Keratinocyte (primary cell): ENCODE measurements around the gene PRIMPOL. TPM values are rescaled to one million over a fixed set of nuclear protein-coding genes. Genes with fewer than 3 reads are reported as not detected.

Source experiments
- DNase-seq: peaks from one replicate; pipeline ENCODE4 v3.0.0-alpha.2; 2011; ENCODE audit warnings: low read depth, missing footprints, low spot score
- FAIRE-seq: peaks from 2 replicates; lab custom pipeline; 2011; peaks lifted over from hg19 to GRCh38; lab: Jason Lieb, UNC
- H2AFZ ChIP-seq: 2 replicates; pipeline ENCODE4 v1.6.0; 2012; ENCODE audit warnings: low read length, control low read depth, inconsistent platforms; ENCODE audit not compliant: control insufficient read depth
- H3K27ac ChIP-seq: 2 replicates; pipeline ENCODE4 v1.5.1; 2011; ENCODE audit warnings: low read length; ENCODE audit not compliant: control insufficient read depth, insufficient read depth
- H3K27me3 ChIP-seq: 3 replicates; pipeline ENCODE4 v1.6.0; 2011; ENCODE audit warnings: low read length; ENCODE audit not compliant: control insufficient read depth, insufficient read depth; ENCODE audit errors: extremely low read depth
- H3K36me3 ChIP-seq, 2 experiments: 2 replicates in 1 of 2; 3 replicates in 1 of 2; pipeline ENCODE4 v1.5.1; 2011; ENCODE audit warnings: low read length in 2 of 2, mild to moderate bottlenecking in 1 of 2; ENCODE audit not compliant: control insufficient read depth in 2 of 2, insufficient read depth in 2 of 2; ENCODE audit errors: extremely low read depth in 1 of 2
- H3K4me1 ChIP-seq: 3 replicates; pipeline ENCODE4 v1.5.1; 2011; ENCODE audit warnings: low read length; ENCODE audit not compliant: control insufficient read depth, insufficient read depth; ENCODE audit errors: extremely low read depth
- H3K4me2 ChIP-seq: 3 replicates; pipeline ENCODE4 v1.6.0; 2011; ENCODE audit warnings: low read depth, low read length; ENCODE audit not compliant: control insufficient read depth, insufficient read depth; ENCODE audit errors: extremely low read depth
- H3K4me3 ChIP-seq, 3 experiments: fragments of 200-600 bp in 1 of 3; sonication (generic) in 1 of 3; 2 replicates in 2 of 3; 3 replicates in 1 of 3; pipeline ENCODE4 v1.5.1; 2011 to 2016; ENCODE audit warnings: low read length in 3 of 3, mild to moderate bottlenecking in 3 of 3, control low read depth in 2 of 3, inconsistent platforms in 1 of 3, low read depth in 1 of 3, mixed read lengths in 1 of 3, mixed run types in 1 of 3, moderate library complexity in 1 of 3; ENCODE audit not compliant: control insufficient read depth in 2 of 3, insufficient read depth in 2 of 3; ENCODE audit errors: extremely low read depth in 1 of 3
- H3K79me2 ChIP-seq: 2 replicates; pipeline ENCODE4 v1.6.0; 2012; ENCODE audit warnings: low read length; ENCODE audit not compliant: control insufficient read depth, insufficient read depth
- H3K9ac ChIP-seq: 3 replicates; pipeline ENCODE4 v1.6.0; 2011; ENCODE audit warnings: low read length; ENCODE audit not compliant: control insufficient read depth, insufficient read depth; ENCODE audit errors: extremely low read depth
- H3K9me1 ChIP-seq: 3 replicates; pipeline ENCODE4 v1.6.0; 2011; ENCODE audit warnings: low read length; ENCODE audit not compliant: control insufficient read depth, insufficient read depth; ENCODE audit errors: extremely low read depth
- H3K9me3 ChIP-seq: 2 replicates; pipeline ENCODE4 v1.5.1; 2012; ENCODE audit warnings: low read depth, low read length; ENCODE audit not compliant: control insufficient read depth
- H4K20me1 ChIP-seq: 3 replicates; pipeline ENCODE4 v1.6.0; 2011; ENCODE audit warnings: low read length; ENCODE audit not compliant: control insufficient read depth, insufficient read depth; ENCODE audit errors: extremely low read depth
- EZH2 ChIP-seq: IDR thresholded peaks from one replicate; pipeline ENCODE4 v1.6.1; 2012; ENCODE audit warnings: inconsistent platforms, mild to moderate bottlenecking, low read length, moderate library complexity
- dilution Hi-C: fragments of 300-500 bp; cut with MboI; formaldehyde crosslinking; loops from one replicate; pipeline ENCODE4 v1.7.0; 2020; ENCODE audit warnings: low sequenced_read_pairs; ENCODE audit not compliant: extremely low pct_ligation_motif_present
- polyA plus RNA-seq, 5 experiments: library from polyadenylated mRNA; depleted of rRNA in 3 of 5; stranded (reverse) in 3 of 5; stranded (forward) in 1 of 5; unstranded in 1 of 5; fragments of >200 nt; gene quantifications; 1 replicate in 1 of 5; 2 replicates in 3 of 5; 3 replicates in 1 of 5; pipeline versions ENCODE4 v1.2.1 to v1.2.3, GENCODE V29; 2011 to 2012; ENCODE audit warnings: missing spikeins in 2 of 5, low read depth in 1 of 5, low replicate concordance in 1 of 5
- TF ChIP-seq, protein P1 (sequence below), 3 experiments: IDR thresholded peaks in 1 of 3; conservative IDR thresholded peaks in 1 of 3; optimal IDR thresholded peaks in 1 of 3; 2 replicates in 2 of 3; 3 replicates in 1 of 3; pipeline versions ENCODE3 to v1.5.1; 2011; ENCODE audit warnings: low read length in 3 of 3, mild to moderate bottlenecking in 3 of 3, moderate library complexity in 2 of 3, control low read depth in 1 of 3, inconsistent platforms in 1 of 3; ENCODE audit not compliant: insufficient read depth in 2 of 3; ENCODE audit errors: extremely low read depth in 1 of 3

Gene PRIMPOL
- polyA plus RNA-seq, 1 donor (not counting 4 experiments of a cell fraction or from before 2014, with no cell fraction given): 22.8 TPM

DNA sequence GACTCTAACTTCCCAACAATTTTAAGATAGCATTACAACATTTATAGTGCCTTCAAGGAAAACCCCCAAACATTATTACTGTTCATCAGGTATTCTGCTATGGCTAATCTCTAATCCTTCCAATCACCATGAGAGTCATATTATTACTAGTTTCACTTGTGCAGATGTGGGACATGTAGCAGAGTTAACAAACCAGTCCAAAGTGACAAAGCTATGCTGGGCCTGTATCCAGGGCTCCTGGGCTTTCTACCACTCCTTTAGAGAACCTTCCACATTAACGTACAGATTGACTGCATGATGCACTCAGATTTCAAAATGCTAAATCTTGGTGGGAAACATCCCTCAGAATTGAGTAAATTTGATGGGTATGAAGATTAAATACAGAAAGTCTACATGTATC lies 16.7 kb upstream of the PRIMPOL start:
- FAIRE-seq (no peak), DNase-seq (no peak)
- H2AFZ ChIP-seq: no peak overlapping the region
- no peak overlapping the region for H3K4me3 ChIP-seq
- no peaks in the 10 kb centered on the region for H3K9me3 ChIP-seq
- no peaks in the 10 kb centered on the region for H3K9me1 ChIP-seq
- no peak overlapping the region for H3K27ac ChIP-seq
- H3K9ac ChIP-seq: no peak overlapping the region
- H3K4me2 ChIP-seq: no peak overlapping the region
- TF ChIP-seq EZH2: no peak
- TF ChIP-seq, protein P1, sequence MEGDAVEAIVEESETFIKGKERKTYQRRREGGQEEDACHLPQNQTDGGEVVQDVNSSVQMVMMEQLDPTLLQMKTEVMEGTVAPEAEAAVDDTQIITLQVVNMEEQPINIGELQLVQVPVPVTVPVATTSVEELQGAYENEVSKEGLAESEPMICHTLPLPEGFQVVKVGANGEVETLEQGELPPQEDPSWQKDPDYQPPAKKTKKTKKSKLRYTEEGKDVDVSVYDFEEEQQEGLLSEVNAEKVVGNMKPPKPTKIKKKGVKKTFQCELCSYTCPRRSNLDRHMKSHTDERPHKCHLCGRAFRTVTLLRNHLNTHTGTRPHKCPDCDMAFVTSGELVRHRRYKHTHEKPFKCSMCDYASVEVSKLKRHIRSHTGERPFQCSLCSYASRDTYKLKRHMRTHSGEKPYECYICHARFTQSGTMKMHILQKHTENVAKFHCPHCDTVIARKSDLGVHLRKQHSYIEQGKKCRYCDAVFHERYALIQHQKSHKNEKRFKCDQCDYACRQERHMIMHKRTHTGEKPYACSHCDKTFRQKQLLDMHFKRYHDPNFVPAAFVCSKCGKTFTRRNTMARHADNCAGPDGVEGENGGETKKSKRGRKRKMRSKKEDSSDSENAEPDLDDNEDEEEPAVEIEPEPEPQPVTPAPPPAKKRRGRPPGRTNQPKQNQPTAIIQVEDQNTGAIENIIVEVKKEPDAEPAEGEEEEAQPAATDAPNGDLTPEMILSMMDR (optimal IDR thresholded peaks at IDR 0.05 in 1 of 3, IDR thresholded peaks at IDR 0.05 in 1 of 3, conservative IDR thresholded peaks at IDR 0.05 in 1 of 3; ENCODE audit: extremely low read depth in 1 of 3, insufficient read depth in 2 of 3, low read length in 3 of 3): no peak
- H4K20me1 ChIP-seq: no peaks in the 10 kb centered on the region
- H3K27me3 ChIP-seq: no peaks in the 10 kb centered on the region
- peaks cover 3% of the 10 kb centered on the region for H3K79me2 ChIP-seq
- H3K36me3 ChIP-seq: peaks cover 21 to 32% of the 10 kb centered on the region in 2 experiments
- dilution Hi-C loops: no loop called here
- H3K4me1 ChIP-seq: no peaks in the 10 kb centered on the region

DNA sequence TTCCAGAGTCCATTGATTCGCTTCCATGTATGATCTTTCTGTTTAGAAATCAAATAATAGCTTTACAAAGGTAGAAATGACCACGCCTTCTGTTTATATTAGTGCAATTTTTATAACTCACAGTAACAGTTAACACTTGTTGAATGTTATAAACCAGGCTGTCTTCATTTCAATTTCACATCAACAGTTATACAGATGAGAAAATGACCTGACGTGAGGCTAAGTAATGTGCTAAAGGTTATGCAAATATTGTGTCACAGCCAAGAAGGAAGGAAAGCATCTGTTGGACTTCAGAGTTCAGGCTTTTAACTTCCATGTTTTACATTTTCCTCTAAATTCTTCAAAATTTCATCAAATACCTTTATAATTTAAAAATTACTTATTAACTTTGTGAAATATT lies 14.2 kb upstream of the PRIMPOL start:
- Histone ChIP-seq H3K79me2 (peaks cover 21% of the 10 kb centered on the region), H3K27me3 (no peaks in the 10 kb centered on the region), H3K9me3 (no peaks in the 10 kb centered on the region), H3K36me3 (peaks cover 19 to 28% of the 10 kb centered on the region in 2 experiments), H3K9ac (no peak overlapping the region), H3K4me3 (no peak overlapping the region), H4K20me1 (no peaks in the 10 kb centered on the region), H3K4me2 (no peak overlapping the region), H3K9me1 (no peaks in the 10 kb centered on the region), H3K4me1 (no peaks in the 10 kb centered on the region), H3K27ac (no peak overlapping the region), H2AFZ (no peak overlapping the region)
- FAIRE-seq: no peak
- TF ChIP-seq, protein P1 (optimal IDR thresholded peaks at IDR 0.05 in 1 of 3, IDR thresholded peaks at IDR 0.05 in 1 of 3, conservative IDR thresholded peaks at IDR 0.05 in 1 of 3; ENCODE audit: extremely low read depth in 1 of 3, insufficient read depth in 2 of 3, low read length in 3 of 3): no peak
- TF ChIP-seq EZH2: no peak
- dilution Hi-C loops: no loop called here
- DNase-seq: no peak
